CD4-positive, CD25-positive, alpha-beta regulatory T cell (primary cell): ENCODE measurements around the gene ESX1. TPM values are rescaled to one million over a fixed set of nuclear protein-coding genes. Genes with fewer than 3 reads are reported as not detected.

Source experiments
- ATAC-seq, 2 donors: fragments of 150-1000 bp; cut with Tn5 transposase; one replicate each; pipeline ENCODE4 v1.10.0; 2021; ENCODE audit warnings: low read depth in 2 of 2, moderate number of reproducible peaks in 2 of 2, moderate library complexity in 1 of 2
- DNase-seq, 3 donors: peaks; one replicate each; pipeline versions ENCODE4 v3.0.0 to v3.0.0-alpha.2; 2012 to 2022; ENCODE audit warnings: mixed read lengths in 1 of 3
- H3K27ac ChIP-seq: one replicate; pipeline ENCODE4 v1.7.0; 2013; ENCODE audit warnings: mild to moderate bottlenecking, low read length; ENCODE audit not compliant: insufficient read depth, poor library complexity, severe bottlenecking
- H3K27me3 ChIP-seq: one replicate; pipeline ENCODE4 v1.7.0; 2013; ENCODE audit warnings: low read length; ENCODE audit not compliant: control insufficient read depth, insufficient read depth
- H3K36me3 ChIP-seq: one replicate; pipeline ENCODE4 v1.7.0; 2013; ENCODE audit warnings: mild to moderate bottlenecking, low read length, moderate library complexity; ENCODE audit not compliant: control insufficient read depth, insufficient read depth
- H3K4me1 ChIP-seq: 2 replicates; pipeline ENCODE4 v1.7.0; 2013; ENCODE audit warnings: mild to moderate bottlenecking, low read length; ENCODE audit not compliant: insufficient read depth, control insufficient read depth, poor library complexity, severe bottlenecking
- H3K4me3 ChIP-seq: one replicate; pipeline ENCODE4 v1.7.0; 2013; ENCODE audit warnings: low read depth, mild to moderate bottlenecking, low read length, moderate library complexity
- H3K9me3 ChIP-seq, 2 experiments: 1 replicate in 1 of 2; 2 replicates in 1 of 2; pipeline ENCODE4 v1.7.0; 2013; ENCODE audit warnings: low read length in 2 of 2, mild to moderate bottlenecking in 1 of 2, moderate library complexity in 1 of 2; ENCODE audit not compliant: control insufficient read depth in 2 of 2
- H3K27ac Mint-ChIP-seq, 3 donors: one replicate each; pipeline ENCODE4 v1.8.0; 2020 to 2022; ENCODE audit warnings: mild to moderate bottlenecking in 3 of 3, mixed read lengths in 3 of 3, moderate library complexity in 2 of 3
- H3K27me3 Mint-ChIP-seq: one replicate; pipeline ENCODE4 v1.8.0; 2022; ENCODE audit warnings: mild to moderate bottlenecking, mixed read lengths
- H3K36me3 Mint-ChIP-seq: one replicate; pipeline ENCODE4 v1.8.0; 2020; ENCODE audit warnings: mixed read lengths
- H3K4me1 Mint-ChIP-seq, 4 donors: one replicate each; pipeline ENCODE4 v1.8.0; 2020 to 2022; ENCODE audit warnings: mixed read lengths in 4 of 4, mild to moderate bottlenecking in 1 of 4
- H3K4me3 Mint-ChIP-seq, 4 donors: one replicate each; pipeline ENCODE4 v1.8.0; 2020 to 2022; ENCODE audit warnings: mild to moderate bottlenecking in 4 of 4, mixed read lengths in 4 of 4, moderate library complexity in 3 of 4
- H3K9me3 Mint-ChIP-seq, 7 donors: one replicate each; pipeline ENCODE4 v1.8.0; 2020 to 2022; ENCODE audit warnings: mixed read lengths in 7 of 7, mild to moderate bottlenecking in 3 of 7, moderate library complexity in 2 of 7
- polyA plus RNA-seq, 4 donors: library from polyadenylated mRNA; unstranded; fragments of 300-500 nt; fragmentation: Illumina TruSeq; gene quantifications; one replicate each; pipeline ENCODE4 v1.2.3, GENCODE V29; 2021
- total RNA-seq: library from RNA; stranded (reverse); gene quantifications from one replicate; pipeline ENCODE4 v1.2.3, GENCODE V29; 2022

Gene ESX1
- total RNA-seq: not detected
- polyA plus RNA-seq: not detected

DNA sequence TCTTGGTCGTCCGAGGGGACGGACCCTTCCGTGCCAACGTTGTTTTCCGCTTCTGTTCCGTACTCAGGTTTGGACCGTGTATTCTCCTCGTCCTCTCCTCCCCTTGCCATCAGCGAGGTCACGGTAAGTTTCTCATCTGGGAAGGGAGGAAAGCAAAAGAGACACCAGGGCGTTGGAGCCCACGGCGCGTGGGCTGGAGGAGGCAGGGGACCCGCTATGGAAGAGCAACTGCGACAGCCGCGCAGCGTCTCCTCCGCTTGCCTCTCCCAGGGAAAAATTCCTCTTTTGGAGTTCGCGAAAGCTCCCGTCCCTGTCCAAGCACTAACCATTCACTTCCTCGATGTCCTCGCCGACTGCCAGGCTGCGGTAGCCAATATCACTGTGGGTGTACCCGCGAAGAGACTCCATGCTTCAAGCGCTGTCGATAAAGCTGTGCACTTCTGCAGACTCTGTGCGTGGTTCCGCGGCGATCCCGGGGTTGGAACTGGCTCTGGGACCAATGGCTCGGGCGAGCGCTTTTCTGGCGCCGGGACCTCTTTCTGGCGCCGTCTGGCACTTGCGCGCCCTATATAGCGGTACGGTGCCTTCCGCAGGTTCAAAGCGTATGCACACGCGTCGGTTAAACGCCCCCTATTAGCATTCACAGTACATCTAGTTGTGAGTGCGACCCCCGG is at the start of gene ESX1:
TSS of gene ESX1 (minus strand) at position 492 of the 674 bp plus-strand sequence. CDS start at position 408, 84 bp downstream.
- no peak within 1 kb of the TSS for H3K27ac ChIP-seq
- no peak within 1 kb of the TSS for H3K4me3 ChIP-seq
- ATAC-seq: no peak
- no peak within 1 kb of the TSS for H3K27ac Mint-ChIP-seq
- DNase-seq: no peak
- no peaks in the 10 kb centered on the region for H3K27me3 ChIP-seq
- no peaks in the 10 kb centered on the region for H3K9me3 Mint-ChIP-seq
- no peaks in the 10 kb centered on the region for H3K36me3 ChIP-seq
- H3K27me3 Mint-ChIP-seq: peaks cover 45% of the 10 kb centered on the region
- no peaks in the 10 kb centered on the region for H3K36me3 Mint-ChIP-seq
- peak within 1 kb of the TSS in 3 of 4 donors; percentile 44 to 69 (median 65) for H3K4me3 Mint-ChIP-seq
- peaks cover 0 to 18% (median under 1%) of the 10 kb centered on the region in 4 donors for H3K4me1 Mint-ChIP-seq
- H3K9me3 ChIP-seq: no peaks in the 10 kb centered on the region
- H3K4me1 ChIP-seq: peaks cover 3% of the 10 kb centered on the region

DNA sequence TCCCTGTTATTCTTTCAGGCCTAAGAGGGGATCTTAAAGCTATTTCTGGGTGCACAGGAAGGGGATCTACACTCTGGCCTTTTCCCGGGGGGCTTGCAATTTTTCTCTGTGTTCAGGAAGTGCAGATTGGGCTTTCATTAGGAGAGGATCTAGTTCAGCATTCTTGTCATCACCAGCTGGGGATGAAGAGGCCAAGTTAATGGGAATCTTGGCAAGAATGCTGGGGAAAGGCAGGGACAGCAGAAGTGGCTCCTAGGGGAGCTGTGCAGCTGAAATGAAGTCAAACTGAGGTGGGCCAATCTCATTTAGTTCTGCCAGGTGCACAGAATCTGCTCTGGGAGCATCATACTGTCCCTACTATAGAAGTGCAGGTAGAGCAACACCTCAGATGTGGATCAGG is 40.9 kb upstream of the ESX1 start:
- H3K9me3 ChIP-seq: no peaks in the 10 kb centered on the region
- peaks cover 5% of the 10 kb centered on the region for H3K27me3 Mint-ChIP-seq
- no peak overlapping the region for H3K4me3 Mint-ChIP-seq
- DNase-seq: no peak
- no peak overlapping the region for H3K4me3 ChIP-seq
- no peak overlapping the region for H3K27ac ChIP-seq
- no peaks in the 10 kb centered on the region for H3K36me3 Mint-ChIP-seq
- H3K4me1 Mint-ChIP-seq: no peaks in the 10 kb centered on the region
- ATAC-seq: no peak
- H3K27me3 ChIP-seq: no peaks in the 10 kb centered on the region
- H3K27ac Mint-ChIP-seq: no peak overlapping the region
- no peaks in the 10 kb centered on the region for H3K36me3 ChIP-seq
- H3K9me3 Mint-ChIP-seq: no peaks in the 10 kb centered on the region
- H3K4me1 ChIP-seq: no peaks in the 10 kb centered on the region

DNA sequence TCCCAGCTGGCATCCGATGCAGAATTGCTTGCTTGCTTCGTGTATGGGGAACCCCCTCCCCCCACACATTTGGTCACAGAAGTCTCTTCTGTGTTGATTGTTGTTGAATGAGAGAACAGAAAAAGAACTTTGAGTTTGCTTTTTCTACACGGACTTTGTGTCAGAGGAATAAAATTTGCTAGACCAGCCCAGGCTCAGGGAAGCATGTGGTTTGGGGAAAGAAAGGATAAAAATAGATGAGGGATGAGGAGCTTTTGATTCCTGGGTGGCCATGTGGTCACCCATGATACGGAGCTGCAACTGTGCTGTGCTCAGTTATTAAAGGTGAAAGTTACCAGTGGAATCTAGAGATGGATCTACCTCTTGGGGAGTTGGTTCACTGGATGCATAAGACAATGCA is 34.2 kb upstream of the ESX1 start:
- no peak for ATAC-seq
- peaks cover 4% of the 10 kb centered on the region for H3K27me3 Mint-ChIP-seq
- no peak overlapping the region for H3K27ac Mint-ChIP-seq
- no peak overlapping the region for H3K4me3 Mint-ChIP-seq
- DNase-seq: no peak
- peaks cover 0 to 4% (median 0%) of the 10 kb centered on the region in 7 donors for H3K9me3 Mint-ChIP-seq
- no peaks in the 10 kb centered on the region for H3K27me3 ChIP-seq
- no peaks in the 10 kb centered on the region for H3K4me1 ChIP-seq
- no peaks in the 10 kb centered on the region for H3K9me3 ChIP-seq
- H3K27ac ChIP-seq: no peak overlapping the region
- no peak overlapping the region for H3K4me3 ChIP-seq
- H3K4me1 Mint-ChIP-seq: no peaks in the 10 kb centered on the region
- H3K36me3 Mint-ChIP-seq: no peaks in the 10 kb centered on the region
- H3K36me3 ChIP-seq: no peaks in the 10 kb centered on the region

DNA sequence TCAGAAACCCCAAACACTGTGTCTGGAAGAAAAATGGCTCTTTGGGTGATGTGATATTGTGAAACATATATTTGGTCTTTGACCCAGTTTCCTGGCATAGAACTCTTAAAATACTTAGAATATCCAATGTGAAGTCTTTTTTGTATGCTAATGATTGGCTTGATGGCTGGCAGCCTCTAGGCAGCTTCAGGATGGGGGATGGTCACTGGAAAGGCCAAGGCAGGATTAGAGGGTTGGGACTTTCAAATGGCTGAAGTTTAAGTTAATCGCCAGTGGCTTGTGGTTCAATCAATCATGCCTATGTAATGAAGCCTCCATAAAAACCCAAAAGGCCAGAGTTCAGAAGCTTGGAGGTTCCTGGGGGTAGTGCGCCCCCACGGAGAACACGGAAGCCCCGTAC is 33.5 kb upstream of the ESX1 start:
- no peaks in the 10 kb centered on the region for H3K36me3 Mint-ChIP-seq
- Histone ChIP-seq H3K4me3 (no peak overlapping the region), H3K27me3 (no peaks in the 10 kb centered on the region), H3K9me3 (no peaks in the 10 kb centered on the region), H3K27ac (no peak overlapping the region), H3K4me1 (no peaks in the 10 kb centered on the region), H3K36me3 (no peaks in the 10 kb centered on the region)
- H3K4me1 Mint-ChIP-seq: no peaks in the 10 kb centered on the region
- no peak overlapping the region for H3K27ac Mint-ChIP-seq
- H3K27me3 Mint-ChIP-seq: peaks cover 4% of the 10 kb centered on the region
- H3K9me3 Mint-ChIP-seq: peaks cover 0 to 4% (median 0%) of the 10 kb centered on the region in 7 donors
- DNase-seq (no peak), ATAC-seq (no peak)
- H3K4me3 Mint-ChIP-seq: no peak overlapping the region

DNA sequence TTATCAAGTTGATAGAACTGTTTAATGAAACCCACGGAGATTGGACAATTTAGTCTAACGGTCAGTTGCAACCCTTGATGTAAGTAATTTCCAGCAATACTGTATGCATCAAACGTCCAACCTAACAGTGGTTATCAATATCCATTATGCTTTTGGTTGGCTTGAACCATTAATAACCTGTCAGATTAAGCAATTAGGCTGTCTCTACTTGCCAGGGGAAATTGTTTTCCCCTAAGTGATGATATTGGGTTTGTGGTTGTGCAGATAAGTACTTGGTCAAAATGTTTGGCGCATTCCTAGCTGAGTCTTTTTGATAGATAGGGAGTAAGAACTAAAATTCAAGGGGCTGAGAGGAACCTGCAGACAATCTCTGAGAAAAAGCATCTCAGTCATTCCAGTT is 30.5 kb upstream of the ESX1 start:
- Histone ChIP-seq H3K4me3 (no peak overlapping the region), H3K9me3 (no peaks in the 10 kb centered on the region), H3K27ac (no peak overlapping the region), H3K4me1 (no peaks in the 10 kb centered on the region), H3K36me3 (no peaks in the 10 kb centered on the region), H3K27me3 (no peaks in the 10 kb centered on the region)
- Mint-ChIP-seq H3K9me3 (peaks cover 0 to 4% (median 0%) of the 10 kb centered on the region in 7 donors), H3K27ac (no peak overlapping the region), H3K4me1 (no peaks in the 10 kb centered on the region), H3K27me3 (peaks cover 8% of the 10 kb centered on the region), H3K4me3 (no peak overlapping the region), H3K36me3 (no peaks in the 10 kb centered on the region)
- DNase-seq (no peak), ATAC-seq (no peak)

DNA sequence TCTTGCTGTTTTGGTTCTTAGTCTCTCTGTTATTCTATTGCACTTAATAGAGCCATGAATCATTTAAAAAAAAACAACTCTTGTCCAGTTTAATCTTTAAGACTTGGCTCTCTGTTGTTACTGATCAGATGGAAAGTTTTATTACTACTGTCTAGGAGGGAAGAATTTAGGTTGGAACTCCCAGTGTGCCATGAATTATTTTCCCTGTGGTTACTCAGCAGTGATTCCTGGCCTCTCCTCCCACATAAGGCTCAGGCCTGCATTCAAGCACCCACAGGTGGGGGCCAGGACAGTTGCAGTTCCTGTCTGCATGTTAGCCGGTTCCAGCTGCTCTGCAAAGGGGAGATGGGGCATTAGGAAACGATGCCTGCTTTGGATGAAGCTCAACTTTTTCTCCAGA is 29.8 kb upstream of the ESX1 start:
- no peak for DNase-seq
- Histone ChIP-seq H3K4me1 (no peaks in the 10 kb centered on the region), H3K4me3 (no peak overlapping the region), H3K9me3 (no peaks in the 10 kb centered on the region), H3K36me3 (no peaks in the 10 kb centered on the region), H3K27me3 (no peaks in the 10 kb centered on the region), H3K27ac (no peak overlapping the region)
- Mint-ChIP-seq H3K9me3 (peaks cover 0 to 4% (median 0%) of the 10 kb centered on the region in 7 donors), H3K4me3 (no peak overlapping the region), H3K27me3 (peaks cover 8% of the 10 kb centered on the region), H3K4me1 (no peaks in the 10 kb centered on the region), H3K27ac (no peak overlapping the region), H3K36me3 (no peaks in the 10 kb centered on the region)
- ATAC-seq: no peak

DNA sequence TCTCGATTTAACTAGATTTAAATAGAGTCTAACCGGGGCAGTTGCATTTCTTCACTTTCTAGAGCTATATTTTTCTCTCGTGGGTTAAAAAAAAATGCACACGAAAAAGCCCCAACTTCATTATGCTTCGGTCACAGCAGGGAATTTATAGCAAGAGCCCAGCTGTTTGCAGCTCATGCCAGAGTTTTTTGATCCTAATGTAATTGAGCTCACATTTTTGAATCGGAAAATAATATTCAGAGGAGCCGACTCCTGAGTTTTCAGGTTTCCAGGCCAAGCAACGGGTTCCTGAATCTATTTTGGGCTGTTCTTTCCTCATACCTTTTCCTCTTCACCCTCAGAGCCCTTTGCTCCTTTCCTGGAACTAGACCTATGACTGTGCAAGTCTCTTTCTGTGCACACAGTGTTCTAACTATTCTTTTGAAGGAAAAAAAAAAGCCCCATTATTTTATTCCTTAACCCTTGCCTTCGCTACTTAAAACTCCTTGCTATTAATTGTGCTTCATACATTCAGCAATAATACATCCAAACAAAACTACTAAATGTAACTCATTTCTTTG is 27.5 kb upstream of the ESX1 start:
- Mint-ChIP-seq H3K9me3 (peaks cover 0 to 4% (median 0%) of the 10 kb centered on the region in 7 donors), H3K27ac (no peak overlapping the region), H3K36me3 (no peaks in the 10 kb centered on the region), H3K4me3 (no peak overlapping the region), H3K4me1 (no peaks in the 10 kb centered on the region), H3K27me3 (peaks cover 5% of the 10 kb centered on the region)
- no peak overlapping the region for H3K27ac ChIP-seq
- DNase-seq: no peak
- no peak for ATAC-seq
- no peaks in the 10 kb centered on the region for H3K9me3 ChIP-seq
- no peaks in the 10 kb centered on the region for H3K4me1 ChIP-seq
- H3K36me3 ChIP-seq: no peaks in the 10 kb centered on the region
- no peaks in the 10 kb centered on the region for H3K27me3 ChIP-seq
- H3K4me3 ChIP-seq: no peak overlapping the region

DNA sequence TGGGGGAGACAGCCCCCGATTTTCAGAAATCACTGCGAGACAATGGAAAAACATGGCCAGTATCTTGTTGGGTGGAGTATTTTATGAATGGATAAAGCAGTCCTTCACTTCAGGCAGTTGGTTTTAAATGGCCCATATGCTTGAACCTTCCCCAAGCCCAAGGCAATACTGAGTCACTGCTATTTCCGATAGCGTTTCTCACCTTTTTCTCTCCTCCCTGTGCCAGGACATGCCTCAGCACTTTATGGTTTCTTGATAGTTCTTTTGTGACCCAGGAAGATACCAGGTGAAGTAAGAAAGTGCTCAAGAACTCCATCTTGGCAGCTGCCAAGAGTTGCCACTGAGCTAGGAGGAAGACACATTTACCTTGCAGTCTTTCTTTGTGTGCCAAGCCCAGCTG is 26.8 kb upstream of the ESX1 start:
- DNase-seq (no peak), ATAC-seq (no peak)
- H3K27me3 Mint-ChIP-seq: peaks cover 5% of the 10 kb centered on the region
- H3K27me3 ChIP-seq: no peaks in the 10 kb centered on the region
- no peaks in the 10 kb centered on the region for H3K4me1 ChIP-seq
- no peak overlapping the region for H3K4me3 Mint-ChIP-seq
- H3K27ac ChIP-seq: no peak overlapping the region
- no peak overlapping the region for H3K27ac Mint-ChIP-seq
- H3K9me3 Mint-ChIP-seq: peaks cover 0 to 4% (median 0%) of the 10 kb centered on the region in 7 donors
- H3K36me3 Mint-ChIP-seq: no peaks in the 10 kb centered on the region
- H3K36me3 ChIP-seq: no peaks in the 10 kb centered on the region
- H3K4me1 Mint-ChIP-seq: no peaks in the 10 kb centered on the region
- H3K4me3 ChIP-seq: no peak overlapping the region
- H3K9me3 ChIP-seq: no peaks in the 10 kb centered on the region
